Breast epithelium (tissue), 4 donors: ENCODE measurements around the gene PRRT1B. TPM values are rescaled to one million over a fixed set of nuclear protein-coding genes. Genes with fewer than 3 reads are reported as not detected.
A peak's percentile ranks its signal among the peaks of the same experiment; 100 is the strongest.

Experiments used
- DNase-seq, 2 donors: peaks; one replicate each; pipeline ENCODE4 v3.0.0-alpha.2; 2019; ENCODE audit warnings: low spot score in 2 of 2
- H3K27ac ChIP-seq, 2 donors: fragments of 200-600 bp; sonication (generic) in 1 of 2; one replicate each; pipeline ENCODE4 v1.5.1; 2016 to 2019; ENCODE audit warnings: mild to moderate bottlenecking in 1 of 2
- H3K27me3 ChIP-seq, 2 donors: fragments of 200-600 bp; sonication (generic) in 1 of 2; one replicate each; pipeline versions ENCODE4 v1.5.1 to v1.6.0; 2017 to 2019; ENCODE audit warnings: control low read depth in 1 of 2, mild to moderate bottlenecking in 1 of 2
- H3K36me3 ChIP-seq: fragments of 200-600 bp; one replicate; pipeline ENCODE4 v1.5.1; 2019
- H3K4me1 ChIP-seq, 2 donors: fragments of 200-600 bp; sonication (generic); one replicate each; pipeline ENCODE4 v1.5.1; 2016 to 2019; ENCODE audit warnings: control low read depth in 1 of 2
- H3K4me3 ChIP-seq, 3 donors: fragments of 200-600 bp; sonication (generic); 1 replicate in 2 of 3; 2 replicates in 1 of 3; pipeline ENCODE4 v1.5.1; 2016 to 2019; ENCODE audit warnings: mild to moderate bottlenecking in 3 of 3, moderate library complexity in 2 of 3
- H3K9me3 ChIP-seq, 2 donors: fragments of 200-600 bp; sonication (generic) in 1 of 2; one replicate each; pipeline ENCODE4 v1.5.1; 2016 to 2019; ENCODE audit warnings: control low read depth in 1 of 2
- CTCF ChIP-seq, 3 donors: fragments of 450-650 bp; IDR thresholded peaks; one replicate each; pipeline ENCODE4 v1.5.1; 2016 to 2017; ENCODE audit warnings: antibody characterized with exemption in 3 of 3, mild to moderate bottlenecking in 3 of 3, moderate library complexity in 3 of 3
- POLR2A ChIP-seq: fragments of 450-650 bp; IDR thresholded peaks from one replicate; pipeline ENCODE4 v1.6.1; 2016; ENCODE audit warnings: antibody characterized with exemption, mild to moderate bottlenecking, moderate library complexity
- POLR2AphosphoS5 ChIP-seq, 3 donors: sonication (generic); formaldehyde crosslinking; IDR thresholded peaks; one replicate each; pipeline ENCODE4 v1.6.1; 2017; ENCODE audit warnings: antibody characterized with exemption in 3 of 3
- intact Hi-C: fragments of 100-400 bp; cut with DNase I; formaldehyde crosslinking; loops from one replicate; pipeline ENCODE4 v1.15.1; 2023; ENCODE audit warnings: low total_unique reads
- total RNA-seq, 3 donors: library from RNA; depleted of rRNA; stranded (reverse); fragments of >200 nt; gene quantifications; one replicate each; pipeline ENCODE4 v1.1.0, GENCODE V29; 2016

PRRT1B gene
- total RNA-seq: under 1 TPM in 1 of 3 donors, not detected in 2; 0.33 TPM

DNA sequence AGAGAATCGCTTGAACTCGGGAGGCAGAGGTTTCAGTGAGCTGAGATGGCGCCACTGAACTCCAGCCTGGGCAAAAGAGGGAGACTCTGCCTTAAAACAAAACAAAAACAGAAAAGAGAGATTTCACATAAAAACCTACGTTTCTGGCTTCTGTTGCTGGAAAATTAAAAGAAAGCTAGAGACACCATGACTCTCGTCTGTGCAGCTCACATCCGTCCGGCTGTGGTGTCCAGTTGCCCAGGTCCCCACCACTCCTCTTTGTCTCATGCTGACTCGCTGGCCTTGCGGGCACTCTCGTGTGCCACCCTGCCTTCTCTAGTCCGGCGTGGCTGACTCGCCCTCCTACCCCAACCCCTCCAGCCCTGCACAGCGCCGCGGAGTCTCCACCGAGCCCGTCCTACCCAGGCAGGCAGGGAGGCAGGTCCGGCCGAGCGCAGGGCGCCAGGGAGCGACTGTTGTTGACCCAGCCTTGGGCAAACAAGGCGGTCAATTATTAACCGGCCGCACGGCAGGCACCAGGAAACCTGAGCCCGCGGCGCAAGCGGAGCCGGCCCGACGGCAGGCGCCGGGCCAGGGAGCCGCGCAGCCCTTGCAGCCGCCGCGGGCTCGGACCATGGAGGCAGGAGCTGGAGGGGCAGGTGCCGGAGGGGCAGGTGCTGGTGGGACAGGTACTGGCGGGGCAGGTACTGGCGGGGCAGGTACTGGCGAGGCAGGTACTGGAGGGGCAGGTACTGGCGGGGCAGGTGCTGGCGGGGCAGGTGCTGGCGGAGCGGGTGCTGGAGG, at the start of gene PRRT1B:
TSS of gene PRRT1B (plus strand) at position 521 of the 783 bp plus-strand sequence. CDS start at position 614, 93 bp downstream.
- DNase-seq: peak in 1 of 2 donors; percentile 83
- intact Hi-C loops: no loop called here
- Histone ChIP-seq H3K27ac (no peak within 1 kb of the TSS), H3K9me3 (peaks cover 20 to 23% of the 10 kb centered on the region in 2 donors), H3K4me1 (peaks cover 0 to 7% of the 10 kb centered on the region in 2 donors), H3K27me3 (peaks cover 12 to 20% of the 10 kb centered on the region in 2 donors), H3K36me3 (no peaks in the 10 kb centered on the region), H3K4me3 (peak within 1 kb of the TSS in 2 of 3 donors; percentile 35 to 52)
- TF ChIP-seq POLR2AphosphoS5 (IDR thresholded peaks at IDR 0.05) (no peak), CTCF (IDR thresholded peaks at IDR 0.05) (no peak), POLR2A (no peak)

DNA sequence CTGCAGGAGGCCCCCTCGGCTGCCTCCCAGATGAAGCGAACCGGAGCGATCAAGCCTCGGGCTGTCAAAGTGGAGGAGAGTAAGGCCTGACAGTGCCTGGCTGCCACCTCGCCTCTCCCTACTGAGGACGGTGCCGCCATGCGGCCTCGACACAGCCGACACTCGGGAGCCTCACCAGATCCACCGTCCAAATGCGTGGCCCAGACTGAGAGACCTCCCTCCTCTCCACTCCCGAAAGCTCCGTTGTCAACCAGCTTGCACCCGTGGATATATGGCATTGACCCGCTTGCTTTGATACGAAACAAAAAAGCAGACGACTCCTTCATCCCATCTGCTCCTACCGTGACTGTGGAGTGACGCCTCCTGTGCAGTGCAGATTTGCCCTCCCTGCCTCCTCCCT, 49.5 kb upstream of the PRRT1B start:
- TF ChIP-seq POLR2AphosphoS5 (IDR thresholded peaks at IDR 0.05) (no peak), POLR2A (no peak), CTCF (IDR thresholded peaks at IDR 0.05) (no peak)
- Histone ChIP-seq H3K4me3 (no peak overlapping the region), H3K27me3 (no peaks in the 10 kb centered on the region), H3K9me3 (no peaks in the 10 kb centered on the region), H3K36me3 (peaks cover 22% of the 10 kb centered on the region), H3K27ac (no peak overlapping the region), H3K4me1 (no peaks in the 10 kb centered on the region)
- intact Hi-C loops: no loop called here
- no peak for DNase-seq

GRCh38 chr9:131496844-131497405, 48.4 kb upstream of the PRRT1B start:
- Histone ChIP-seq H3K36me3 (peaks cover 22% of the 10 kb centered on the region), H3K9me3 (no peaks in the 10 kb centered on the region), H3K27me3 (no peaks in the 10 kb centered on the region), H3K4me3 (no peak overlapping the region), H3K4me1 (no peaks in the 10 kb centered on the region), H3K27ac (no peak overlapping the region)
- intact Hi-C loops: no loop called here
- TF ChIP-seq POLR2A (no peak), POLR2AphosphoS5 (IDR thresholded peaks at IDR 0.05) (no peak), CTCF (IDR thresholded peaks at IDR 0.05) (no peak)
- DNase-seq: no peak

GRCh38 chr9:131499254-131499767, 46.0 kb upstream of the PRRT1B start:
- DNase-seq: no peak
- TF ChIP-seq POLR2AphosphoS5 (IDR thresholded peaks at IDR 0.05) (no peak), POLR2A (no peak), CTCF (IDR thresholded peaks at IDR 0.05) (no peak)
- Histone ChIP-seq H3K4me3 (no peak overlapping the region), H3K9me3 (no peaks in the 10 kb centered on the region), H3K36me3 (peaks cover 22% of the 10 kb centered on the region), H3K4me1 (peaks cover 0 to 7% of the 10 kb centered on the region in 2 donors), H3K27ac (no peak overlapping the region), H3K27me3 (no peaks in the 10 kb centered on the region)
- intact Hi-C loops: no loop called here

DNA sequence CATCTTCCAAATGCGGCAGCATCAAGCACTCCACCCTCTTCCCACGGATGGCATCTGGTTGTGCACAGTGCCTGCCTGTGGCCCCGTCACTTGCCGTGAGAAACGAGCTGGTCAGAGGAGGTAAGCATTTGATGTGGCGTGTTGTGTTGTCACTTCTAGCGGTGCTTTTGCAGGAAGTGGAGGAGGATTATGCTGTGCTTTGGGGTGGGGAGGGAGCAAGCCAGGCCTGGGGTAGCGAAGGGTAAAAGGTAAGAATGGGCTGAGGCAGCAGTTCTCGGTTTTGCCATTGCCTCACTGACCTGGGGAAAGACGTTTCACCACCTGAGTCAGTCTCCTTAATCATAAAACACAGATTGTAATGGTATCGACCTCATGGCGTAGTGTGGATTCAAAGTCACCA, 44.9 kb upstream of the PRRT1B start:
- intact Hi-C loops: no loop called here
- TF ChIP-seq CTCF (IDR thresholded peaks at IDR 0.05) (no peak), POLR2AphosphoS5 (IDR thresholded peaks at IDR 0.05) (no peak), POLR2A (no peak)
- H3K36me3 ChIP-seq: peaks cover 15% of the 10 kb centered on the region

More for the DNA sequence above, 44.9 kb upstream of the PRRT1B start:
- Histone ChIP-seq H3K4me3 (no peak overlapping the region), H3K27me3 (no peaks in the 10 kb centered on the region), H3K9me3 (no peaks in the 10 kb centered on the region), H3K4me1 (peaks cover 0 to 9% of the 10 kb centered on the region in 2 donors), H3K27ac (peak overlapping the region in 1 of 2 donors; percentile 25)
- no peak for DNase-seq
